ENCODE data around the gene ADGRA1. TPM values are rescaled to one million over a fixed set of nuclear protein-coding genes. Genes with fewer than 3 reads are reported as not detected.

ADGRA1 gene
- total RNA-seq, 4 donors from 2014 or later, result under 0.01 TPM; not detected in 3

DNA sequence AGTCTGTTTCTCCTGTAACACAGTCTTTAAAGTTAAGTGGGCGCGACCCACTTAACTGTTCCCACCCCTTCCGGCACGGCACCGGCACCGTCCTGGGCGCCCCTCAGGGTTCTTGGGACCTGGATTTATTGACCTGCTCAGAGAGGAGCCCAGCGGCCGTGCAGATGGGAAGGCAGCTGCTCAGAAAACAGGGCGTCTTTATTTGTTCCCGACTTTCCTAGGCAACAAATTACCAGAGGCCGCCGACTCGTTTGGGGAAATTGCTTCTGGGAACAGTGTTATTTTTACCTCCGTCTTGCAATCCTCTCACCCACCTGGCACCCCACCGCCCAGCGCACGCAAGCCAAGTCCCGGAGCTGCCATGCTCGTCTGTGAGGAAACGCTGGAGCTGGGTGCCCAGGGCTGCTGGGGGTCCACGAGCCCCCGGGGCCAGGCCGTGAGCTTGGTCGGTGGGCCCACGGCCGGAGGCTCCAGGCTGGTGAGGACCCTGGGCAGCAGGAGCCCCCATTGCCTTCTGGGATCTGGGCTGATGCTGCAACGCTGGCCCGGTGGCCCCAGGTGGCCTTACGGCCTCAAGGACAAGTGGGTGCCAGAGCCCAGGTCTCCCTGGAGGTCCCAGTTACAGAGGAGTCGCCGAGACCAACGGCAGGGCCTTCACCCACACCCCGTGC lies 14.9 kb upstream of the ADGRA1 start:
- Histone ChIP-seq H3K27ac (no peak overlapping the region), H3K4me1 (no peaks in the 10 kb centered on the region), H3K36me3 (no peaks in the 10 kb centered on the region), H3K9me3 (peaks cover 0 to 9% (median 0%) of the 10 kb centered on the region in 4 donors), H3K27me3 (peaks cover 0 to 34% of the 10 kb centered on the region in 2 donors), H3K4me3 (no peak overlapping the region)
- 66% methylated on average over 32 of the region's 34 CpGs for WGBS, 2 donors
- no peak for DNase-seq (ENCODE audit: low spot score in 2 of 2)
- TF ChIP-seq, protein P1, sequence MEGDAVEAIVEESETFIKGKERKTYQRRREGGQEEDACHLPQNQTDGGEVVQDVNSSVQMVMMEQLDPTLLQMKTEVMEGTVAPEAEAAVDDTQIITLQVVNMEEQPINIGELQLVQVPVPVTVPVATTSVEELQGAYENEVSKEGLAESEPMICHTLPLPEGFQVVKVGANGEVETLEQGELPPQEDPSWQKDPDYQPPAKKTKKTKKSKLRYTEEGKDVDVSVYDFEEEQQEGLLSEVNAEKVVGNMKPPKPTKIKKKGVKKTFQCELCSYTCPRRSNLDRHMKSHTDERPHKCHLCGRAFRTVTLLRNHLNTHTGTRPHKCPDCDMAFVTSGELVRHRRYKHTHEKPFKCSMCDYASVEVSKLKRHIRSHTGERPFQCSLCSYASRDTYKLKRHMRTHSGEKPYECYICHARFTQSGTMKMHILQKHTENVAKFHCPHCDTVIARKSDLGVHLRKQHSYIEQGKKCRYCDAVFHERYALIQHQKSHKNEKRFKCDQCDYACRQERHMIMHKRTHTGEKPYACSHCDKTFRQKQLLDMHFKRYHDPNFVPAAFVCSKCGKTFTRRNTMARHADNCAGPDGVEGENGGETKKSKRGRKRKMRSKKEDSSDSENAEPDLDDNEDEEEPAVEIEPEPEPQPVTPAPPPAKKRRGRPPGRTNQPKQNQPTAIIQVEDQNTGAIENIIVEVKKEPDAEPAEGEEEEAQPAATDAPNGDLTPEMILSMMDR (IDR thresholded peaks at IDR 0.05), result no peak
- no peak for TF ChIP-seq EP300 (IDR thresholded peaks at IDR 0.05)
- TF ChIP-seq POLR2A (IDR thresholded peaks at IDR 0.05), result no peak

DNA sequence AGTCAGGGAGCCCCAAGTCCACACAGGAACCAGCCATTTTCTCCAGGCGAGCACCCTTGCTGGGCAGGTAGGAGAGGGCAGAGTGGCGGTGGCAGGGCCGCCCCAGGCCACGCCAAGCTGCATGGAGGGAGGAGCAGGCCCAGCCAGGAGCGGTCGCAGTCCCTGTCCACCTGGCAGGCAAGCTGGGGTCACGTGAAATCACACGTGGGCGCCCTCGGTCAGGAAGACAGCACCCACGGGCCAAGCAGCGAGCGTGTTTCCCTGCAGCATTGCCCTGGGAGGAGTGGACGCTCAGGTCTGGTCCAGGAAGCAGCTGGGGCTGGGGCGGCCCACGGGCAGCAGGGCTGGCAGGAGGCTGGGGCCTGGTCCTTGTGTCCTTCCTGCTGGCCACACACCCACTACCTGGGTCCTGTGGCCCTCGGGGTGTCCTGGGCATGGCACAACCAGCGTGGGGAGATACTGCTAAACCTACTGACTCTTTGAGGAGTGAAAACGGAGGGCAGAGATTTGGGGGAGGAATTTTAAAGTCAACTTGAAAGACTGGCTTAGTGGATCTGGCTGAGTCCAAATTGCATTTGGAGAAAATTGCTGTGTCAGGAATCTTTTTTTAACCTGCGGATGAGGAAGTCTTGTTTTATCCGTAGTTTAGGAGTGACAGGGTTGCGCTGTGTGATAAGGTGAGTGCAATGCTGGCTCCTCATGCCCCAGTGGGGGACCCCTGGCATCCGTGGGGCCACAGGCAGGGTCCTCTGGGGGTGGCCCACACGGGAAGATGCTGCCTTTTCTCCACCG lies 12.2 kb upstream of the ADGRA1 start:
- no peak for DNase-seq (ENCODE audit: low spot score in 2 of 2)
- Histone ChIP-seq H3K4me1 (no peaks in the 10 kb centered on the region), H3K9me3 (peaks cover 0 to 9% (median 0%) of the 10 kb centered on the region in 4 donors), H3K27me3 (peaks cover 0 to 29% of the 10 kb centered on the region in 2 donors), H3K4me3 (no peak overlapping the region), H3K36me3 (no peaks in the 10 kb centered on the region), H3K27ac (no peak overlapping the region)
- WGBS, 2 donors, result 87 to 88% methylated on average over 21 to 25 of the region's 25 CpGs
- TF ChIP-seq POLR2A (IDR thresholded peaks at IDR 0.05), result no peak
- TF ChIP-seq, protein P1 (IDR thresholded peaks at IDR 0.05), result no peak
- TF ChIP-seq EP300 (IDR thresholded peaks at IDR 0.05), result no peak

DNA sequence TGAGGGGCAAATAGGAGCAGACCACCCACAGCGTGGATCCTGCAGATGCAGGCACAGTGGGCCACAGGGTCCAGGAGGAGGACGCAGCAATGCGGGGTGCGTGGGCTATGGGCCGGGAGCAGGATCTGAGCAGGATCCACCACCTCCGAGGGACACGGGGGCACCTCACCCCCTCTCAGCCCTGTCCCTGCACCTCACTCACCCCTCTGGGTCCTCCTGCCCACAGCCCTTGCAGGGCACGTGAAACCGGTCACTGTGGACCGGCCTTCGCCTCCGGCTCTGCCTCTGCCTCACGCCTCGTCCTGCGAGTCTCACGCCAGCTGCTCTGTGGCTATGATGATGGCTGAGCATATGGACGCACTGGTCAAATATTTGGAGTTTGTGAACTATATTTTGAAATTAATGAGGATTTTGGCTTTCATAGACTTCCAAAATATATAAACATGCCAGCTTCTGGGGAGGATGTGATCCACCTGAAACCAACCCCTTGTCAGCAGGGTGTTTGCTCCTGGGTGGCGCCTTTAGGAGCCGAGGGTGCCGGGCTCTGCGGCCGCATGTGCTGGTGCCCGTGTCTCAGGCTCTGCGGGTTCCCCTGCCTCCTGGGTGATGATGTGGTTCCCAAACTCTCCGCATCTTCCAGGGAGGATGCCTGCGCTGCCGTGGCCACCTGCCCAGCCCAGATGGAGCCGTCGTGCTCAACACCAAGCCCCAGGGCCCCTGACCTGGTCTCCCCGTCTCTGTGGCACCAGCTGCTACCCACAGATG lies 11.3 kb upstream of the ADGRA1 start:
- Histone ChIP-seq H3K36me3 (no peaks in the 10 kb centered on the region), H3K27me3 (peaks cover 0 to 29% of the 10 kb centered on the region in 2 donors), H3K4me1 (no peaks in the 10 kb centered on the region), H3K9me3 (peaks cover 0 to 9% (median 0%) of the 10 kb centered on the region in 4 donors), H3K27ac (no peak overlapping the region), H3K4me3 (no peak overlapping the region)
- no peak for DNase-seq (ENCODE audit: low spot score in 2 of 2)
- TF ChIP-seq, protein P1 (IDR thresholded peaks at IDR 0.05), result no peak
- no peak for TF ChIP-seq POLR2A (IDR thresholded peaks at IDR 0.05)
- TF ChIP-seq EP300 (IDR thresholded peaks at IDR 0.05), result no peak
- WGBS, 2 donors, result 90% methylated on average over 19 to 27 of the region's 30 CpGs

DNA sequence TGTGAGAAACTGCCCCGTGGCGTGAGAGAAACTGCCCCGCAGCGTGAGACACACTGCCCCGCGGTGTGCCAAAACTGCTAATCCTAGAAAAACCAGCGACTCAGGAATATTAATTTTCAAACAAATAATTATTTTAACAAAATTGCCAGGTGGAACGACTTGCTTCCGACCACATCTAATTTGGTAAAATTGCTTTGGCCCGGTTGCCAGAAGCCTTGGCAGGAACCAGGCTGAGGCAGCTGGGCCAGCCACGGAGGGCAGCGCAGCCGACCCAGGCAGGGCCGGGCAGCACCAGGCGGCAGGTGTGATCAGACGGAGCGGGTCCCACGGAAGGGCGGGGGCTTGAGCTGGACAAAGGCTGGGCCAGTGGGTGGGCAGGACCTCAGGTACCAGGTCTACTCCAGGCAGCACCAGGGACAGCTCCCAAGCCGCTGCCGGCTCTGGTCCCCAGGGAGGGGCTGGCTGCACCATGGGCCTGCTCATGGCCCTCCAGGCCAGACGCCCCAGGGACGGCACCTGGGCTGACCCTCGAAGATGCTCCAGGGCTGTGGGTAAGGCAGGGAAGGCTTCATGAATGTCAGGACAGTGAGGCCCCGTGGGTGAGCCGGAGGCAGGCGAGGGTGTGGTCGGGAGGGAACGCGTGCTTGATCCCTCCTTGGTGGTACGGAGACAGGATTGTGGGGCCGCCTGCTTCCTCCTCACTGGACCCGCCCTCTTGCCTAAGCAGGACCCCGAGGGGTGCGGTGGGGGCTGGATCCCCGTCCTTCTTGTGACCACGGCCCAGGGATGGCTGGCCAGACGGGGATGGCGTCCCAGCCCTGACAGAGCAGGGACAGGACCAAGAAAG lies 7.7 kb upstream of the ADGRA1 start:
- no peak for TF ChIP-seq POLR2A (IDR thresholded peaks at IDR 0.05)
- TF ChIP-seq, protein P1 (IDR thresholded peaks at IDR 0.05), result no peak
- no peak for TF ChIP-seq EP300 (IDR thresholded peaks at IDR 0.05)
- no peak for DNase-seq (ENCODE audit: low spot score in 2 of 2)
- Histone ChIP-seq H3K9me3 (peaks cover 0 to 2% (median 0%) of the 10 kb centered on the region in 4 donors), H3K4me1 (no peaks in the 10 kb centered on the region), H3K27me3 (peaks cover 0 to 39% of the 10 kb centered on the region in 2 donors), H3K27ac (no peak overlapping the region), H3K4me3 (no peak overlapping the region), H3K36me3 (no peaks in the 10 kb centered on the region)
- WGBS, 2 donors, result 62 to 64% methylated on average over 36 to 39 of the region's 39 CpGs
